ACHN (cell line): ENCODE results near the gene ADGB.

Experiments
- DNase-seq: peaks from one replicate; pipeline ENCODE4 v3.0.0-alpha.2; 2015
- in situ Hi-C: cut with HindIII; loops from 2 replicates; pipeline ENCODE4 v1.10.0; 2017; ENCODE audit warnings: low sequenced_read_pairs, low pct_ligation_motif_present, low pct_unique_long_range_greater_than_20kb

The ADGB gene

GRCh38 chr6:146602526-146602925, 3.8 kb downstream of the ADGB start:
- in situ Hi-C loops = no loop called here
- DNase-seq = no peak

- in situ Hi-C loops = no loop called here
- no peak for DNase-seq
These were observed 15.2 kb downstream of the ADGB start for GRCh38 chr6:146613947-146614346.

DNA sequence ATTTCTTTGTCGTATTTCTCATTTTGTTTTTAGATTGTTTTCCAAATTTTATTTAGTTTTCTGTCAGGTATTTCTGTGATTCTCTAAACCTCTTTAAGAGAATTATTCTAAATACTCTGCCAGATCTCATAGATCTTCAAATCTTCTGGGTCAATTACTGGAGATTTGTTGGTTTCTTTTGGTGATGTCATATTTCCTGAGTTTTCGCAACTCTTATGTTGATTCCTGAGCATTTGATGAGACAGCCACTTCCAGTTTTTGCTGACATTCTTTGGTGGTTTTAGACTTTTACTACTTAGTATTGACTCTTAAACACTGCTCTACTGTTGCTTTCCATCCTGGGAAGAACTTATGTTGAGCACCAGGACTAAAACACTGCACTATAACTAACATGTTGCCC, 21.9 kb downstream of the ADGB start:
- in situ Hi-C loops = no loop called here
- no peak for DNase-seq

DNA sequence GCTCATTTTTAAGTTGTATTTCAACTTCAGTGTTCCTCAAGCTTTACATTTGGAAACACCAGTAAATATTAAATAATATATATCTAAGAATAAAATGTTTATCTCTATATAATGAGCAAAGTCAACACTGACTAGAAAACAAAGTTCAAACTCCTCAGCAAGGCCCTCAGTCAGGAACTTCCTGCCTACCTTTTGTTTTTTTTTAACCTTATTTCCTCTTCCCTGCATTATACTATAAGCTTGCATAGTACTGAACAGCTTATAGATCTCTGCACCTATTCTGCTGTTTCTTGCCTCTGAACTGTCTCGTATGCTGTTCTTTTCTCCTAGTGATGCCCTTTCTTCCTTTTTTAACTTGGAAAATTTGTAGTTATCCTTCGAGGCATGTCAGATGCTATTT, 29.6 kb downstream of the ADGB start:
- in situ Hi-C loops = no loop called here
- DNase-seq = no peak

GRCh38 chr6:146634022-146634421, 35.2 kb downstream of the ADGB start:
- DNase-seq = no peak
- in situ Hi-C loops = no loop called here

DNA sequence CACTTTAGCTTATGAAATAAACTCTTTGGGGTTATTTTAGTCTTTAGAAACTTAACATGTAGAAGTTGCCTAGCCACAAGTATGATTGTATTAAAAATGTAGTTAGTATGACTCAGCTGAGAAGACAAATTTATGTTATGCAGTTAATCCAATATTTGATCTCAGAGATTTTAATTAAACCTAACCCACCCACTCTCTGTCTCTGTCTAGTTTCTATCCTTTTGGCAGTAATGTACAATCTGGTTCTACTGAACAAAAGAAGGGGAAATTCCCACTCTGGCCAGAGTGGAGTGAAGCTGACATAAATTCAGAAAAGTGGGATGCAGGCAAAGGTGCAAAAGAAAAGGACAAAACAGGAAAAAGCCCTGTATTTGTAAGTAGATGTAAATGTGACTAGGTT, 36.4 kb downstream of the ADGB start:
- in situ Hi-C loops = no loop called here
- DNase-seq = no peak

DNA sequence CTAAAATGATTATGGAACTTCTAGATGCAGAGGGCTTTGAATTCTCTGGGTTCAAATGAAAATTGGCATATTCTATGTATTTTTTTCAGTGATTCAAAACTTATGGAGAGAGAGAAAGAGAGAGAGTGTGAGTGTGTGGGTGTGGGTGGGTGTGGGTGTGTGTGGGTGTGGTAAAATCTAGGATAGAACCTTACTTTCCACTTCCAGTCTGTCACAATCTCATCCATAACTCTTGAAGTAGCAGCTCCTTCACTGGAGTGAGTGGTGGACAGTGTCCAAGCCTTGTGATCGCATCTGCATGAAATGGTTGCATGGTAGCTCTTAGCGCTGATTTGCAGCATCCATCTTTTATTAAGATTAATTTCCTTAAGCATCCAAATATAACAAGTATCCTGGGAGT, 37.7 kb downstream of the ADGB start:
- in situ Hi-C loops = no loop called here

GRCh38 chr6:146642921-146643320, 44.1 kb downstream of the ADGB start:
- in situ Hi-C loops = no loop called here
- DNase-seq = no peak

More for the DNA sequence above, 37.7 kb downstream of the ADGB start:
- DNase-seq = no peak

GRCh38 chr6:146650799-146651481, 52.2 kb downstream of the ADGB start:
- no peak for DNase-seq
- in situ Hi-C loops = no loop called here

GRCh38 chr6:146651482-146651863, 52.7 kb downstream of the ADGB start:
- DNase-seq = no peak
- in situ Hi-C loops = no loop called here

DNA sequence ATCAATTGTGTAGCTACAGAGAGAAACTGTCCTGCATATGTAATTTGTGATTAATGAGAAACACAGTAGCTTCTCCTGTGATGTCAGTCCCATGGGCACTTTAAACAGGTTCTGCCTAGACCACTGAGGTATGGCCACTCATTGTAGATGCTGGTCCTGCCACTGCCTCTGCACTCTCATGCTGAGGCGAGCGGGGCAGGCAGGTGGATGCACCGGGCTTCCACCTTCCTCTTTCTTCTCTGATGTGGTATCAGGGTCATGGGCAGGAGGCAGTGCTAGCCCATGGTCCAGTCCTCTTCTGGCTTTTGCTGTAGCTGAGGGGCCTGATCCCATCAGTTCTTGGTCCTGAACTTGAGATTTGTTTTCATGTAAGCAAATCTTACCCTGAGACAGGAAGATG, 58.7 kb downstream of the ADGB start:
- in situ Hi-C loops = no loop called here
- no peak for DNase-seq

DNA sequence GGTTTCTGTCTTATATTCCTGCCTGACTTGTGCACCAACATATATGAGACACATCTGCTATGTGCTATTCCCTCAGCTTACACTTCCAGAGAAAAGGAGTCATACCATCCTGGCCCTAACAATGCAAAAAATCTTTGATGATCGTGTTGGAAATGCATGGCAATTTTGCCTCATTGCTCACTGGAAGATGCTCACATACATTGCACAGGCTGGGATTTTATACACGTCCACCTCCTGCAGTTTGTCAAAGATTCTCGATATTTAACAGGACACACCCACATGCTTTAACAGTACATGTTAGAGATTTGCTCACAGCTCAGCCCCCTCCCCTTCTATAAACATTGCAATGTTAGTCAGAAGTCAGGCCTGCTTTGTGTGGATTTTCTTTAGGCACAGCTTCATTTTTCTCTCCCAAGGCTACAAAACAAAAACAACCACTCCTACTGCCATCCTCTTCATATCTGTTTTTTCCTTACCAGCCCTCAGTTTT, 66.1 kb downstream of the ADGB start:
- no peak for DNase-seq

GRCh38 chr6:146666909-146667308, 68.1 kb downstream of the ADGB start:
- in situ Hi-C loops = no loop called here
- no peak for DNase-seq

More for the DNA sequence above, 66.1 kb downstream of the ADGB start:
- in situ Hi-C loops = no loop called here

DNA sequence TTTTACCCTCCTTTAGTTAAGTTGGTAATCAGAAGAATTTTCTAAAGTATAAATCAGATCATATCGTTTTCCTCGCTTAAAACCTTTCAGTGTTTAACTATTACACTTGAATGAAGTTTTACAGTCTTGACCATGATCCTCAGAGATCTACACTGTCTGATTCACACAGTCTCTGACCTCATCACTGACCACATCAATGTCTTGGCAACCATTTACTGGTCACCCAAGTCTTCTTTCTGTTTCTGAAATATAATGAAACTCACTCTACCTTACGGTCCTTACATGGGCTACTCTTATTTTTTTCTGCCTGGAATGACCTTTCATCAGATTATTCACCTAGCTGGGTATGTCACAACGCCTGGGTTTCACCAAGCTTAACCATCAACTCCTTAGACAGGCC, 71.4 kb downstream of the ADGB start:
- in situ Hi-C loops = no loop called here
- DNase-seq = no peak

DNA sequence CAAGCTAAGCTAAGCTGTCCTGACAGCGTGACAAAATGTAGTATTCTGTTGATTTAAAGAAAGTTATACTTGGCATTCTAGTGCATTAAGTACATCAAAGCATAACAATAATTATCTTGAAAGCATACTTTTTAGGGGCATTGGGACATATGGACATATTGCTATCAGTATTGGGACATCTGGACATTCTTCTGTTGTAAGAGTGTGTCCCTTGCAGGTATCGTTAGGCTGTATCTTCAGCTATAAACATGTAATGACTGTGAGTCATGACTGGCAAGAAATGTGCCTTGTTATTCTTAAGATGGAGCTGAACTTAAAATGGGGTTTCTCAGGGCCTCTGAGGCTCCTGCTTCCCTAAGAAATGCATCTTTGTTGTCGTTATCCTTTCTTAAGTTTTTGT, 74.3 kb downstream of the ADGB start:
- no peak for DNase-seq
- in situ Hi-C loops = no loop called here

- in situ Hi-C loops = no loop called here
- DNase-seq = no peak
These were observed 80.6 kb downstream of the ADGB start for GRCh38 chr6:146679386-146679785.

- DNase-seq = no peak
- in situ Hi-C loops = no loop called here
These were observed 84.1 kb downstream of the ADGB start for GRCh38 chr6:146682919-146683318.

- in situ Hi-C loops = no loop called here
- no peak for DNase-seq
These were observed 91.0 kb downstream of the ADGB start for GRCh38 chr6:146689806-146690205.

DNA sequence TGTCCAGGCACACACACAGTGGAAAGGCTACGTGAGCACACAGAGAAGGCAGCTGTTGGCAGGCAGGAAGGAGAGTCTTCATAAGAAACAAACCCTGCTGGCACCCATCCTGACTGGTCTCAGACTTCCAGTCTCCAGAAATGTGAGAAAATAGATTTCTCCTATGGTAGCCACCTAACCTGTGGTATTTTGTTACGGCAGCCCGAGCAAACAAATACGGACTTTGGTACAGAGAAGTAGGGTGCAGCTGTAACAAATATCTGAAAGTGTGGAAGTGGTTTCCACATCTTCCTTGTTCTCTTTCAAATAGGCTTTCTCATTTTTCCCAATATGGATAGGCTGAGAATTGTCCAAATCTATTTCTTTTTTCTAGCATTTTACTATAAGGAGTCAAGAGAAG, 94.6 kb downstream of the ADGB start:
- in situ Hi-C loops = no loop called here
- DNase-seq = no peak

DNA sequence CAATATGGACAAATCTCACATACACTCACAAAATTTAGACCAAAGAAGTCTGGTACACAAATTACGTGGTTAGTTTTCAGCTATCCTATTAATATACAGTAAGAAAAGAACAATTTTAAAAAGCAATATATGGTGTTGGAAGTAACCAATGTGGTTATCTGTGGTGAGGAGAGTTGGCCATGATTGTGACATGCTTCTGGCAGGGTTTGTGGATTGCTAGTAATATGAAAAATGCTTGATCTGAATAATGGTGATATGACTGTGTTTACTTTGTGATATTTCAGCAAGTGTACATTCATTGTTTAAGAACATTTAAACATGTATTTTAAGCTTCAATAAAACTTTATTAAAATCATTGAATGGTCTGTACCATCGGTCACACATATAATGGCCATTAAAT, 99.1 kb downstream of the ADGB start:
- DNase-seq = no peak
- in situ Hi-C loops = no loop called here
